Measurements from ENCODE around the gene GABRD. TPM values are rescaled to one million over a fixed set of nuclear protein-coding genes. Genes with fewer than 3 reads are reported as not detected.

GABRD gene
- total RNA-seq, 1 donor = not detected

- no peak overlapping the region for H3K4me3 ChIP-seq (ENCODE audit: low read depth, low read length)
- DNase-seq (ENCODE audit: low read depth) = no peak
- no peak for TF ChIP-seq CTCF (IDR thresholded peaks at IDR 0.05; ENCODE audit: insufficient read depth, low read length)
These were observed 5.3 kb downstream of the GABRD start for GRCh38 chr1:2024451-2024850.

GRCh38 chr1:2024887-2025286 lies 5.7 kb downstream of the GABRD start:
- no peak overlapping the region for H3K4me3 ChIP-seq (ENCODE audit: low read depth, low read length)
- no peak for DNase-seq (ENCODE audit: low read depth)
- no peak for TF ChIP-seq CTCF (IDR thresholded peaks at IDR 0.05; ENCODE audit: insufficient read depth, low read length)

GRCh38 chr1:2025491-2025981 lies 6.4 kb downstream of the GABRD start:
- DNase-seq (ENCODE audit: low read depth) = no peak
- no peak for TF ChIP-seq CTCF (IDR thresholded peaks at IDR 0.05; ENCODE audit: insufficient read depth, low read length)

GRCh38 chr1:2027961-2028583 lies 8.9 kb downstream of the GABRD start:
- no peak for DNase-seq (ENCODE audit: low read depth)
- no peak for TF ChIP-seq CTCF (IDR thresholded peaks at IDR 0.05; ENCODE audit: insufficient read depth, low read length)
- H3K4me3 ChIP-seq (ENCODE audit: low read depth, low read length) = no peak overlapping the region

More at GRCh38 chr1:2025491-2025981, 6.4 kb downstream of the GABRD start:
- no peak overlapping the region for H3K4me3 ChIP-seq (ENCODE audit: low read depth, low read length)

- TF ChIP-seq CTCF (IDR thresholded peaks at IDR 0.05; ENCODE audit: insufficient read depth, low read length) = no peak
- H3K4me3 ChIP-seq (ENCODE audit: low read depth, low read length) = no peak overlapping the region
- no peak for DNase-seq (ENCODE audit: low read depth)
These were observed 9.9 kb downstream of the GABRD start for GRCh38 chr1:2028870-2029560.

- TF ChIP-seq CTCF (IDR thresholded peaks at IDR 0.05; ENCODE audit: insufficient read depth, low read length) = no peak
- no peak for DNase-seq (ENCODE audit: low read depth)
- H3K4me3 ChIP-seq (ENCODE audit: low read depth, low read length) = no peak overlapping the region
These were observed 10.4 kb downstream of the GABRD start for GRCh38 chr1:2029561-2029960.
